Esophagus squamous epithelium (tissue), 4 donors: ENCODE results near the gene ZNG1B.
"Not testable (repeated sequence)": the region's sequence is repeated elsewhere in the genome, so short reads cannot be mapped to it uniquely, and the experiment has no call there.

Source experiments
- POLR2A ChIP-seq, 4 donors: fragments of 450-650 bp; IDR thresholded peaks; one replicate each; pipeline ENCODE4 v1.6.1; 2017; ENCODE audit warnings: antibody characterized with exemption in 4 of 4, mild to moderate bottlenecking in 4 of 4, moderate library complexity in 3 of 4
- TF ChIP-seq, protein P1 (sequence below), 6 experiments: fragments of 450-650 bp in 4 of 6; fragments of 200-600 bp in 2 of 6; sonication (generic) in 2 of 6; IDR thresholded peaks; one replicate each; pipeline ENCODE4 v1.5.1; 2016 to 2019; ENCODE audit warnings: antibody characterized with exemption in 6 of 6, mild to moderate bottlenecking in 4 of 6, moderate library complexity in 4 of 6

DNA sequence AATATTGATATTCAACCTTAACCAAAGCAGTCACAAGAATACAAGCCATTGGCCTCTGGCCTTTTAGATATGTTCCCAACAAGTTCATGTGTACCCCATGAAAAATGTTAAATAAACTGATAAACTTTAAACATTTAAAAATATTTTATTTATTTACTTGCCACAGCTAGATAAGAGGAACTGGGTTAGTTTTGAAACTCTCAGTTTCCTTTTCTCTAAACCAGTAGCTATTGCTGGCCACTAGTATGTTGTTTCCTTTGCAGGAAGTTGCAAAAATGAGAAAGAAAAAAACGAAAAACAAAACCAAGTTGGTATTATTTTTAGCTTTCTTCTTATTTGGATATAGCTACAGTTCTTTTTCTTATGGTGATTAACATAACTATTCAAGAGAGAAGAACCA lies 5.7 kb upstream of the ZNG1B start:
- TF ChIP-seq, protein P1, sequence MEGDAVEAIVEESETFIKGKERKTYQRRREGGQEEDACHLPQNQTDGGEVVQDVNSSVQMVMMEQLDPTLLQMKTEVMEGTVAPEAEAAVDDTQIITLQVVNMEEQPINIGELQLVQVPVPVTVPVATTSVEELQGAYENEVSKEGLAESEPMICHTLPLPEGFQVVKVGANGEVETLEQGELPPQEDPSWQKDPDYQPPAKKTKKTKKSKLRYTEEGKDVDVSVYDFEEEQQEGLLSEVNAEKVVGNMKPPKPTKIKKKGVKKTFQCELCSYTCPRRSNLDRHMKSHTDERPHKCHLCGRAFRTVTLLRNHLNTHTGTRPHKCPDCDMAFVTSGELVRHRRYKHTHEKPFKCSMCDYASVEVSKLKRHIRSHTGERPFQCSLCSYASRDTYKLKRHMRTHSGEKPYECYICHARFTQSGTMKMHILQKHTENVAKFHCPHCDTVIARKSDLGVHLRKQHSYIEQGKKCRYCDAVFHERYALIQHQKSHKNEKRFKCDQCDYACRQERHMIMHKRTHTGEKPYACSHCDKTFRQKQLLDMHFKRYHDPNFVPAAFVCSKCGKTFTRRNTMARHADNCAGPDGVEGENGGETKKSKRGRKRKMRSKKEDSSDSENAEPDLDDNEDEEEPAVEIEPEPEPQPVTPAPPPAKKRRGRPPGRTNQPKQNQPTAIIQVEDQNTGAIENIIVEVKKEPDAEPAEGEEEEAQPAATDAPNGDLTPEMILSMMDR (IDR thresholded peaks at IDR 0.05), result not testable (repeated sequence)
- not testable (repeated sequence) for TF ChIP-seq POLR2A (IDR thresholded peaks at IDR 0.05)
